NCI-H1436 treated with DMSO at 0.1 percent for 48 hours (cell line): Measurements from ENCODE around the gene MRM3.
"Not testable (repeated sequence)": the region's sequence is repeated elsewhere in the genome, so short reads cannot be mapped to it uniquely, and the experiment has no call there.

Experiments
- DNase-seq: peaks from one replicate; lab custom pipeline; 2025; lab: John Stamatoyannopoulos, UW

The MRM3 gene

GRCh38 chr17:753418-753817, 28.7 kb upstream of the MRM3 start:
- DNase-seq: no peak

- DNase-seq: not testable (repeated sequence)
Measured at GRCh38 chr17:755319-755961, 26.7 kb upstream of the MRM3 start.

GRCh38 chr17:756010-756567, 26.1 kb upstream of the MRM3 start:
- not testable (repeated sequence) for DNase-seq

- no peak for DNase-seq
Measured at GRCh38 chr17:759964-760363, 22.2 kb upstream of the MRM3 start.

GRCh38 chr17:760371-760770, 21.8 kb upstream of the MRM3 start:
- no peak for DNase-seq

- no peak for DNase-seq
Measured at GRCh38 chr17:767076-767475, 15.1 kb upstream of the MRM3 start.

- DNase-seq: no peak
Measured at GRCh38 chr17:773016-773415, 9.1 kb upstream of the MRM3 start.

- DNase-seq: no peak
Measured at GRCh38 chr17:773467-774312, 8.5 kb upstream of the MRM3 start.

GRCh38 chr17:774313-774584, 7.9 kb upstream of the MRM3 start:
- no peak for DNase-seq

GRCh38 chr17:778096-778495, 4.1 kb upstream of the MRM3 start:
- DNase-seq: no peak

GRCh38 chr17:784143-784542, 2.0 kb downstream of the MRM3 start:
- DNase-seq: no peak

GRCh38 chr17:785901-786300, 3.7 kb downstream of the MRM3 start:
- DNase-seq: not testable (repeated sequence)

GRCh38 chr17:787641-788221, 5.6 kb downstream of the MRM3 start:
- DNase-seq: no peak

GRCh38 chr17:788551-788950, 6.4 kb downstream of the MRM3 start:
- DNase-seq: no peak

GRCh38 chr17:789160-789840, 7.1 kb downstream of the MRM3 start:
- no peak for DNase-seq

GRCh38 chr17:789931-790873, 8.0 kb downstream of the MRM3 start:
- not testable (repeated sequence) for DNase-seq

GRCh38 chr17:790874-791247, 8.7 kb downstream of the MRM3 start:
- DNase-seq: not testable (repeated sequence)

- no peak for DNase-seq
Measured at GRCh38 chr17:791829-792228, 9.7 kb downstream of the MRM3 start.

- no peak for DNase-seq
Measured at GRCh38 chr17:792277-792676, 10.1 kb downstream of the MRM3 start.

- no peak for DNase-seq
Measured at GRCh38 chr17:794876-795275, 12.7 kb downstream of the MRM3 start.

- DNase-seq: no peak
Measured at GRCh38 chr17:795276-795675, 13.1 kb downstream of the MRM3 start.
